HG02588 (cell line): Measurements from ENCODE around the gene CLDN7.

ENCODE experiments used
- ATAC-seq: cut with Tn5 transposase; IDR thresholded peaks from one replicate; pipeline ENCODE4 v1.9.1; 2021; ENCODE audit warnings: mild to moderate bottlenecking, moderate library complexity; ENCODE audit not compliant: unreplicated experiment

The CLDN7 gene

GRCh38 chr17:7221278-7222092 lies 40.8 kb downstream of the CLDN7 start:
- no peak for ATAC-seq

GRCh38 chr17:7220593-7221277 lies 41.5 kb downstream of the CLDN7 start:
- no peak for ATAC-seq

- ATAC-seq: peak; percentile 59
Observed at GRCh38 chr17:7219812-7220592, 42.3 kb downstream of the CLDN7 start, which contains the start of the genes ACADVL and DLG4. Gene ACADVL (plus strand): TSS chr17:7219938. CDS start chr17:7219985, 47 bp downstream. Gene DLG4 (minus strand): TSS chr17:7219836.

GRCh38 chr17:7219229-7219811 lies 43.0 kb downstream of the CLDN7 start:
- no peak for ATAC-seq

GRCh38 chr17:7218758-7219157 lies 43.5 kb downstream of the CLDN7 start:
- ATAC-seq: no peak

GRCh38 chr17:7218166-7218565 lies 44.1 kb downstream of the CLDN7 start:
- ATAC-seq: no peak

- no peak for ATAC-seq
Observed at GRCh38 chr17:7217113-7217987, 44.9 kb downstream of the CLDN7 start.

GRCh38 chr17:7216242-7217112 lies 45.8 kb downstream of the CLDN7 start:
- no peak for ATAC-seq

GRCh38 chr17:7215652-7216180 lies 46.6 kb downstream of the CLDN7 start:
- ATAC-seq: no peak

- no peak for ATAC-seq
Observed at GRCh38 chr17:7215136-7215638, 47.1 kb downstream of the CLDN7 start.

GRCh38 chr17:7214300-7215135 lies 47.8 kb downstream of the CLDN7 start:
- peak; percentile 73 for ATAC-seq

GRCh38 chr17:7213895-7214299 lies 48.4 kb downstream of the CLDN7 start:
- ATAC-seq: no peak

GRCh38 chr17:7211491-7212273 lies 50.6 kb downstream of the CLDN7 start:
- no peak for ATAC-seq
